HepG2 (cell line): ENCODE results near the gene CHST11. TPM values are rescaled to one million over a fixed set of nuclear protein-coding genes. Genes with fewer than 3 reads are reported as not detected.

Experiments used
- ATAC-seq: fragments of 200-7000 bp; cut with Tn5 transposase; 3 replicates; pipeline ENCODE4 v1.9.1; 2020; ENCODE audit warnings: mild to moderate bottlenecking, moderate library complexity
- BruUV-seq: library from RNA; stranded (reverse); fragments of 400-500 nt; replicated peaks from 2 replicates; lab custom pipeline; 2021; lab: Mats Ljungman, UMichigan
- CTCF ChIA-PET: fragments of 300-600 bp; formaldehyde crosslinking; extraction: SDS; loops from one replicate; lab custom pipeline; 2021; ENCODE audit warnings: low total read pairs, inconsistent platforms, low intra/inter-chr PET ratio; lab: Yijun Ruan, JAX
- POLR2A ChIA-PET: fragments of 350-600 bp; sonication (Branson Sonifier 250); formaldehyde crosslinking; loops from one replicate; lab custom pipeline; 2020; ENCODE audit warnings: antibody characterized with exemption, inconsistent platforms; lab: Yijun Ruan, JAX
- DNase-seq: peaks from one replicate; pipeline ENCODE4 v3.0.0-alpha.2; 2015; ENCODE audit warnings: low spot score
- FAIRE-seq: peaks from 3 replicates; lab custom pipeline; 2011; peaks lifted over from hg19 to GRCh38; lab: Jason Lieb, UNC
- H2AFZ ChIP-seq: one replicate; pipeline ENCODE4 v1.6.1; 2011; ENCODE audit warnings: low read length, inconsistent platforms
- H3K27ac ChIP-seq: fragments of 300-600 bp; 3 replicates; pipeline ENCODE4 v1.8.0; 2011; ENCODE audit warnings: mixed run types, mild to moderate bottlenecking, mixed read lengths, low read length, inconsistent platforms; ENCODE audit not compliant: insufficient read depth; ENCODE audit errors: extremely low read length
- H3K27me3 ChIP-seq, 2 experiments: fragments of 200-600 bp in 1 of 2; 2 replicates in 1 of 2; 3 replicates in 1 of 2; pipeline versions ENCODE4 v1.6.0 to v1.8.0; 2011; ENCODE audit warnings: low read length in 2 of 2, mild to moderate bottlenecking in 2 of 2, moderate library complexity in 2 of 2, inconsistent platforms in 1 of 2; ENCODE audit not compliant: insufficient read depth in 2 of 2, control insufficient read depth in 1 of 2
- H3K36me3 ChIP-seq, 2 experiments: fragments of 200-600 bp in 1 of 2; replicated peaks in 1 of 2; 2 replicates in 1 of 2; 3 replicates in 1 of 2; pipeline versions ENCODE4 v1.5.1 to v1.8.0; 2011; ENCODE audit warnings: low read length in 2 of 2, inconsistent platforms in 1 of 2; ENCODE audit not compliant: insufficient read depth in 2 of 2, control insufficient read depth in 1 of 2
- H3K4me1 ChIP-seq: 2 replicates; pipeline ENCODE4 v1.5.1; 2012; ENCODE audit warnings: low read length, inconsistent platforms; ENCODE audit not compliant: insufficient read depth
- H3K4me2 ChIP-seq: 2 replicates; pipeline ENCODE4 v1.6.0; 2011; ENCODE audit warnings: low read depth, low read length, inconsistent platforms
- H3K4me3 ChIP-seq, 3 experiments: fragments of 200-600 bp in 1 of 3; sonication (generic), shearing (Covaris generic) in 1 of 3; replicated peaks in 1 of 3; 2 replicates each; pipeline ENCODE4 v1.5.1; 2011 to 2016; ENCODE audit warnings: low read length in 3 of 3, inconsistent platforms in 2 of 3, low read depth in 2 of 3, mild to moderate bottlenecking in 2 of 3, control low read depth in 1 of 3, mixed read lengths in 1 of 3; ENCODE audit not compliant: insufficient read depth in 1 of 3
- H3K79me2 ChIP-seq: one replicate; pipeline ENCODE4 v1.6.1; 2011; ENCODE audit warnings: low read length, inconsistent platforms; ENCODE audit not compliant: insufficient read depth
- H3K9ac ChIP-seq: 2 replicates; pipeline ENCODE4 v1.6.0; 2011; ENCODE audit warnings: mild to moderate bottlenecking, low read depth, low read length, inconsistent platforms; ENCODE audit not compliant: insufficient read depth
- H3K9me3 ChIP-seq: 2 replicates; pipeline ENCODE4 v1.5.1; 2012; ENCODE audit warnings: mild to moderate bottlenecking, low read length
- H4K20me1 ChIP-seq: 2 replicates; pipeline ENCODE4 v1.6.0; 2011; ENCODE audit warnings: inconsistent platforms, mild to moderate bottlenecking, low read length, moderate library complexity; ENCODE audit not compliant: insufficient read depth
- AGO1 ChIP-seq: fragments of 200-400 bp; formaldehyde crosslinking; IDR thresholded peaks from 2 replicates; pipeline ENCODE4 v1.6.1; 2017; ENCODE audit warnings: mild to moderate bottlenecking, low read depth, low read length, moderate library complexity; ENCODE audit not compliant: poor library complexity, severe bottlenecking
- FIP1L1 ChIP-seq: fragments of 200-400 bp; formaldehyde crosslinking; IDR thresholded peaks from 2 replicates; pipeline ENCODE4 v1.6.1; 2018; ENCODE audit warnings: low read depth, mild to moderate bottlenecking, low read length, moderate library complexity, borderline replicate concordance; ENCODE audit not compliant: insufficient read depth
- FOXO1 ChIP-seq: sonication (generic); formaldehyde crosslinking; IDR thresholded peaks from 2 replicates; pipeline ENCODE4 v1.4.0; 2020; ENCODE audit warnings: missing genetic modification reagents
- GATA4 ChIP-seq: sonication (generic); IDR thresholded peaks from 2 replicates; pipeline ENCODE4 v1.6.1; 2016; ENCODE audit warnings: antibody characterized with exemption, low read depth, borderline replicate concordance
- HDAC2 ChIP-seq: sonication (generic); formaldehyde crosslinking; IDR thresholded peaks from 2 replicates; pipeline ENCODE4 v1.4.0; 2020; ENCODE audit warnings: missing genetic modification reagents
- IRX3 ChIP-seq: sonication (generic); formaldehyde crosslinking; IDR thresholded peaks from 2 replicates; pipeline ENCODE4 v1.8.1; 2023; ENCODE audit warnings: mild to moderate bottlenecking, low read depth, missing genetic modification reagents, borderline replicate concordance
- REPIN1 ChIP-seq: sonication (generic); formaldehyde crosslinking; IDR thresholded peaks from 2 replicates; pipeline ENCODE4 v1.8.0; 2022; ENCODE audit warnings: missing genetic modification reagents, low read depth, mild to moderate bottlenecking, borderline replicate concordance
- STAT5B ChIP-seq: sonication (generic); formaldehyde crosslinking; IDR thresholded peaks from 2 replicates; pipeline ENCODE4 v1.4.0; 2020; ENCODE audit warnings: missing genetic modification reagents
- TOE1 ChIP-seq: sonication (generic); formaldehyde crosslinking; IDR thresholded peaks from 2 replicates; pipeline ENCODE4 v1.4.0; 2020; ENCODE audit warnings: mild to moderate bottlenecking, missing genetic modification reagents
- ZNF235 ChIP-seq: sonication (generic); formaldehyde crosslinking; IDR thresholded peaks from 2 replicates; pipeline ENCODE4 v1.8.1; 2023; ENCODE audit warnings: mild to moderate bottlenecking, missing genetic modification reagents, borderline replicate concordance
- ZNF430 ChIP-seq: sonication (generic); formaldehyde crosslinking; IDR thresholded peaks from 2 replicates; pipeline ENCODE4 v1.9.0; 2021; ENCODE audit warnings: mild to moderate bottlenecking, missing genetic modification reagents
- ZNF44 ChIP-seq: sonication (generic); formaldehyde crosslinking; IDR thresholded peaks from 2 replicates; pipeline ENCODE4 v1.5.1; 2020; ENCODE audit warnings: mild to moderate bottlenecking, missing genetic modification reagents
- ZNF792 ChIP-seq: IDR thresholded peaks from 2 replicates; pipeline ENCODE4 v1.6.1; 2016
- WGBS: methylation state at CpG from one replicate; pipeline ENCODE4 v1.1.6; 2017; ENCODE audit warnings: low lambda C conversion rate; 5-methylcytosine and 5-hydroxymethylcytosine counted together
- in situ Hi-C: cut with HindIII; loops from 2 replicates; pipeline ENCODE4 v1.10.0; 2017; ENCODE audit warnings: low pct_unique_long_range_greater_than_20kb; ENCODE audit not compliant: extremely low pct_ligation_motif_present
- intact Hi-C: fragments of 100-400 bp; cut with micrococcal nuclease; formaldehyde crosslinking; loops from one replicate; pipeline ENCODE4 v1.10.0; 2022; ENCODE audit not compliant: unreplicated experiment
- polyA plus RNA-seq, 8 experiments: library from polyadenylated mRNA; depleted of rRNA in 3 of 8; stranded (reverse) in 7 of 8; unstranded in 1 of 8; fragments of >200 nt; fragmentation: Illumina TruSeq in 4 of 8; extraction: Trizol in 4 of 8; gene quantifications; 2 replicates each; pipeline versions ENCODE4 v1.2.1 to v1.2.3, GENCODE V29; 2011 to 2016; ENCODE audit warnings: low read depth in 4 of 8, missing spikeins in 1 of 8, mixed read lengths in 1 of 8; ENCODE audit not compliant: insufficient read depth in 1 of 8
- total RNA-seq, 5 experiments: library from RNA; depleted of rRNA; stranded (reverse); fragments of >200 nt; fragmentation: Illumina TruSeq; extraction: Trizol; gene quantifications; 2 replicates each; pipeline ENCODE4 v1.2.3, GENCODE V29; 2016; ENCODE audit warnings: low read depth in 1 of 5
- TF ChIP-seq, protein P1 (sequence below): IDR thresholded peaks from 2 replicates; pipeline ENCODE4 v1.6.1; 2012; ENCODE audit warnings: low read depth, low read length, improper control_type of control experiment
- TF ChIP-seq, protein P2 (sequence below): sonication (generic); formaldehyde crosslinking; IDR thresholded peaks from 2 replicates; pipeline ENCODE4 v1.4.0; 2020; ENCODE audit warnings: missing genetic modification reagents, mild to moderate bottlenecking, borderline replicate concordance
- TF ChIP-seq, protein P3 (sequence below): sonication (generic); formaldehyde crosslinking; IDR thresholded peaks from 2 replicates; pipeline ENCODE4 v1.4.0; 2020; ENCODE audit warnings: mild to moderate bottlenecking, low read depth, missing genetic modification reagents
- TF ChIP-seq, protein P4 (sequence below): sonication (generic); formaldehyde crosslinking; IDR thresholded peaks from 2 replicates; pipeline ENCODE4 v1.5.0; 2020; ENCODE audit warnings: mild to moderate bottlenecking, missing genetic modification reagents
- TF ChIP-seq, protein P5 (sequence below), 2 experiments: fragments of 450-650 bp in 1 of 2; sonication (generic) in 1 of 2; formaldehyde crosslinking; IDR thresholded peaks; 2 replicates each; pipeline versions ENCODE4 v1.5.0 to v1.8.0; 2020 to 2022; ENCODE audit warnings: mild to moderate bottlenecking in 1 of 2, missing genetic modification reagents in 1 of 2

Gene CHST11
- total and polyA plus RNA-seq, 2 of the 13 experiments (the other 11 are each of a cell fraction or from before 2014, with no cell fraction given): 0.15 TPM; not detected in 1

DNA sequence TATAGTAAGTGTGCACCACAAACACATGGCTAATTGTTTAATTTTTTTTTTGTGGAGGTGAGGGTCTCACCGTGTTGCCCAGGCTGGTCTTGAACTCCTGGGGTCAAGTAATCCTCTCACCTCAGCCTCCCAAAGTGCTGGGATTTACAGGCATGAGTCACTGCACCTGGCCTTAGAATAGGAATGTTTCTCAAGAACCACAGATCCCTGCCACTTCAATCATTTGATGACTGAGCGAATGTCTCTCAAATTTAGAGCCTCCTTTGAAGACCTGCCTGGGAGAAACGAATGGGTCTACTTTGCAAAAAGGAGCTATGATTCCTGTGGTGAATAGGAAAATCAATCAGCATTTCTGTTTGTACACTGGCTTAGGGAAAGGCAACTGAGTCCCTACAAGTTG lies 33.5 kb upstream of the CHST11 start:
- FAIRE-seq: no peak
- no peak for ATAC-seq
- H3K4me3 ChIP-seq: no peak overlapping the region
- no peaks in the 10 kb centered on the region for H3K4me1 ChIP-seq
- H3K9ac ChIP-seq: no peak overlapping the region
- no peak overlapping the region for H2AFZ ChIP-seq
- H3K79me2 ChIP-seq: no peaks in the 10 kb centered on the region
- H4K20me1 ChIP-seq: no peaks in the 10 kb centered on the region
- POLR2A ChIA-PET: no interaction called here
- no peak overlapping the region for H3K27ac ChIP-seq
- intact Hi-C loops: no loop called here
- in situ Hi-C loops: no loop called here
- H3K36me3 ChIP-seq: no peaks in the 10 kb centered on the region
- DNase-seq: no peak
- no peaks in the 10 kb centered on the region for H3K9me3 ChIP-seq
- BruUV-seq: no TSS peak
- H3K27me3 ChIP-seq: 0 out of 5 replicates have a peak, but pooled peaks cover 0 to 4% of the 10 kb centered on the region in 2 experiments
- CTCF ChIA-PET: no interaction called here
- H3K4me2 ChIP-seq: no peak overlapping the region
- WGBS: 6% methylated on average over 3 of the region's 3 CpGs
- TF ChIP-seq IRX3 (CRISPR knock-in tag): no peak
- no peak for TF ChIP-seq FIP1L1
- no peak for TF ChIP-seq ZNF430 (CRISPR knock-in tag)
- TF ChIP-seq GATA4: no peak
- TF ChIP-seq FOXO1 (CRISPR knock-in tag): no peak
- TF ChIP-seq, protein P1, sequence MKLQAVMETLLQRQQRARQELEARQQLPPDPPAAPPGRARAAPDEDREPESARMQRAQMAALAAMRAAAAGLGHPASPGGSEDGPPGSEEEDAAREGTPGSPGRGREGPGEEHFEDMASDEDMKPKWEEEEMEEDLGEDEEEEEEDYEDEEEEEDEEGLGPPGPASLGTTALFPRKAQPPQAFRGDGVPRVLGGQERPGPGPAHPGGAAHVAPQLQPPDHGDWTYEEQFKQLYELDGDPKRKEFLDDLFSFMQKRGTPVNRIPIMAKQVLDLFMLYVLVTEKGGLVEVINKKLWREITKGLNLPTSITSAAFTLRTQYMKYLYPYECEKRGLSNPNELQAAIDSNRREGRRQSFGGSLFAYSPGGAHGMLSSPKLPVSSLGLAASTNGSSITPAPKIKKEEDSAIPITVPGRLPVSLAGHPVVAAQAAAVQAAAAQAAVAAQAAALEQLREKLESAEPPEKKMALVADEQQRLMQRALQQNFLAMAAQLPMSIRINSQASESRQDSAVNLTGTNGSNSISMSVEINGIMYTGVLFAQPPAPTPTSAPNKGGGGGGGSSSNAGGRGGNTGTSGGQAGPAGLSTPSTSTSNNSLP: no peak
- TF ChIP-seq ZNF235 (CRISPR knock-in tag): no peak
- TF ChIP-seq, protein P2, sequence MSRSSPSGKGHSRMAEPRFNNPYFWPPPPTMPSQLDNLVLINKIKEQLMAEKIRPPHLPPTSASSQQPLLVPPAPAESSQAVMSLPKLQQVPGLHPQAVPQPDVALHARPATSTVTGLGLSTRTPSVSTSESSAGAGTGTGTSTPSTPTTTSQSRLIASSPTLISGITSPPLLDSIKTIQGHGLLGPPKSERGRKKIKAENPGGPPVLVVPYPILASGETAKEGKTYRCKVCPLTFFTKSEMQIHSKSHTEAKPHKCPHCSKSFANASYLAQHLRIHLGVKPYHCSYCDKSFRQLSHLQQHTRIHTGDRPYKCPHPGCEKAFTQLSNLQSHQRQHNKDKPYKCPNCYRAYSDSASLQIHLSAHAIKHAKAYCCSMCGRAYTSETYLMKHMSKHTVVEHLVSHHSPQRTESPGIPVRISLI (CRISPR knock-in tag): no peak
- TF ChIP-seq TOE1: no peak
- no peak for TF ChIP-seq ZNF792 (CRISPR knock-in tag)
- TF ChIP-seq HDAC2 (CRISPR knock-in tag): no peak
- TF ChIP-seq, protein P3, sequence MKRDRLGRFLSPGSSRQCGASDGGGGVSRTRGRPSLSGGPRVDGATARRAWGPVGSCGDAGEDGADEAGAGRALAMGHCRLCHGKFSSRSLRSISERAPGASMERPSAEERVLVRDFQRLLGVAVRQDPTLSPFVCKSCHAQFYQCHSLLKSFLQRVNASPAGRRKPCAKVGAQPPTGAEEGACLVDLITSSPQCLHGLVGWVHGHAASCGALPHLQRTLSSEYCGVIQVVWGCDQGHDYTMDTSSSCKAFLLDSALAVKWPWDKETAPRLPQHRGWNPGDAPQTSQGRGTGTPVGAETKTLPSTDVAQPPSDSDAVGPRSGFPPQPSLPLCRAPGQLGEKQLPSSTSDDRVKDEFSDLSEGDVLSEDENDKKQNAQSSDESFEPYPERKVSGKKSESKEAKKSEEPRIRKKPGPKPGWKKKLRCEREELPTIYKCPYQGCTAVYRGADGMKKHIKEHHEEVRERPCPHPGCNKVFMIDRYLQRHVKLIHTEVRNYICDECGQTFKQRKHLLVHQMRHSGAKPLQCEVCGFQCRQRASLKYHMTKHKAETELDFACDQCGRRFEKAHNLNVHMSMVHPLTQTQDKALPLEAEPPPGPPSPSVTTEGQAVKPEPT (CRISPR knock-in tag): no peak
- TF ChIP-seq AGO1: no peak
- TF ChIP-seq ZNF44 (CRISPR knock-in tag): no peak
- TF ChIP-seq STAT5B (CRISPR knock-in tag): no peak
- TF ChIP-seq, protein P4, sequence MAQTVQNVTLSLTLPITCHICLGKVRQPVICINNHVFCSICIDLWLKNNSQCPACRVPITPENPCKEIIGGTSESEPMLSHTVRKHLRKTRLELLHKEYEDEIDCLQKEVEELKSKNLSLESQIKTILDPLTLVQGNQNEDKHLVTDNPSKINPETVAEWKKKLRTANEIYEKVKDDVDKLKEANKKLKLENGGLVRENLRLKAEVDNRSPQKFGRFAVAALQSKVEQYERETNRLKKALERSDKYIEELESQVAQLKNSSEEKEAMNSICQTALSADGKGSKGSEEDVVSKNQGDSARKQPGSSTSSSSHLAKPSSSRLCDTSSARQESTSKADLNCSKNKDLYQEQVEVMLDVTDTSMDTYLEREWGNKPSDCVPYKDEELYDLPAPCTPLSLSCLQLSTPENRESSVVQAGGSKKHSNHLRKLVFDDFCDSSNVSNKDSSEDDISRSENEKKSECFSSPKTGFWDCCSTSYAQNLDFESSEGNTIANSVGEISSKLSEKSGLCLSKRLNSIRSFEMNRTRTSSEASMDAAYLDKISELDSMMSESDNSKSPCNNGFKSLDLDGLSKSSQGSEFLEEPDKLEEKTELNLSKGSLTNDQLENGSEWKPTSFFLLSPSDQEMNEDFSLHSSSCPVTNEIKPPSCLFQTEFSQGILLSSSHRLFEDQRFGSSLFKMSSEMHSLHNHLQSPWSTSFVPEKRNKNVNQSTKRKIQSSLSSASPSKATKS (CRISPR knock-in tag): no peak
- TF ChIP-seq REPIN1 (CRISPR knock-in tag): no peak
- TF ChIP-seq, protein P5, sequence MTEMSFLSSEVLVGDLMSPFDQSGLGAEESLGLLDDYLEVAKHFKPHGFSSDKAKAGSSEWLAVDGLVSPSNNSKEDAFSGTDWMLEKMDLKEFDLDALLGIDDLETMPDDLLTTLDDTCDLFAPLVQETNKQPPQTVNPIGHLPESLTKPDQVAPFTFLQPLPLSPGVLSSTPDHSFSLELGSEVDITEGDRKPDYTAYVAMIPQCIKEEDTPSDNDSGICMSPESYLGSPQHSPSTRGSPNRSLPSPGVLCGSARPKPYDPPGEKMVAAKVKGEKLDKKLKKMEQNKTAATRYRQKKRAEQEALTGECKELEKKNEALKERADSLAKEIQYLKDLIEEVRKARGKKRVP (CRISPR knock-in tag; IDR thresholded peaks at IDR 0.05): no peak
